NCI-H1436 treated with DMSO at 0.1 percent for 48 hours (cell line): ENCODE results near the gene DNAH17.

Source experiments
- DNase-seq: peaks from one replicate; lab custom pipeline; 2025; lab: John Stamatoyannopoulos, UW

Gene DNAH17

GRCh38 chr17:78493853-78494695 lies 83.1 kb downstream of the DNAH17 start:
- no peak for DNase-seq

- no peak for DNase-seq
These were observed 83.7 kb downstream of the DNAH17 start for GRCh38 chr17:78493450-78493849.

- DNase-seq: no peak
These were observed 84.9 kb downstream of the DNAH17 start for GRCh38 chr17:78492116-78492799.

GRCh38 chr17:78491236-78492115 lies 85.7 kb downstream of the DNAH17 start:
- DNase-seq: no peak

GRCh38 chr17:78490673-78491072 lies 86.5 kb downstream of the DNAH17 start:
- no peak for DNase-seq

GRCh38 chr17:78490156-78490555 lies 87.0 kb downstream of the DNAH17 start:
- DNase-seq: no peak

GRCh38 chr17:78488867-78489634 lies 88.1 kb downstream of the DNAH17 start:
- DNase-seq: no peak

- no peak for DNase-seq
These were observed 89.0 kb downstream of the DNAH17 start for GRCh38 chr17:78488156-78488555.

- no peak for DNase-seq
These were observed 90.1 kb downstream of the DNAH17 start for GRCh38 chr17:78486946-78487680.

- no peak for DNase-seq
These were observed 90.9 kb downstream of the DNAH17 start for GRCh38 chr17:78486228-78486802.

- DNase-seq: no peak
These were observed 91.7 kb downstream of the DNAH17 start for GRCh38 chr17:78485290-78486168.

- DNase-seq: no peak
These were observed 92.6 kb downstream of the DNAH17 start for GRCh38 chr17:78484271-78485246.

GRCh38 chr17:78479369-78479768 lies 97.8 kb downstream of the DNAH17 start:
- DNase-seq: no peak

- DNase-seq: no peak
These were observed 98.4 kb downstream of the DNAH17 start for GRCh38 chr17:78478757-78479297.

- DNase-seq: no peak
These were observed 99.1 kb downstream of the DNAH17 start for GRCh38 chr17:78477913-78478756.

GRCh38 chr17:78476973-78477372 lies 100.2 kb downstream of the DNAH17 start:
- DNase-seq: no peak

GRCh38 chr17:78476149-78476548 lies 101.0 kb downstream of the DNAH17 start:
- no peak for DNase-seq
